B cell (primary cell): ENCODE measurements around the gene CTRB1.

Source experiments
- EZH2 ChIP-seq: IDR thresholded peaks from 2 replicates; pipeline ENCODE4 v1.6.1; 2012; ENCODE audit warnings: borderline replicate concordance, low read depth, mild to moderate bottlenecking, moderate library complexity, low read length; ENCODE audit not compliant: insufficient read depth, poor library complexity, severe bottlenecking
- TF ChIP-seq, protein P1 (sequence below): fragments of 200-600 bp; IDR thresholded peaks from one replicate; pipeline ENCODE4 v1.8.0; 2022; ENCODE audit warnings: antibody characterized with exemption, mild to moderate bottlenecking

GRCh38 chr16:75217389-75217851 is 1.4 kb upstream of the CTRB1 start:
- TF ChIP-seq, protein P1, sequence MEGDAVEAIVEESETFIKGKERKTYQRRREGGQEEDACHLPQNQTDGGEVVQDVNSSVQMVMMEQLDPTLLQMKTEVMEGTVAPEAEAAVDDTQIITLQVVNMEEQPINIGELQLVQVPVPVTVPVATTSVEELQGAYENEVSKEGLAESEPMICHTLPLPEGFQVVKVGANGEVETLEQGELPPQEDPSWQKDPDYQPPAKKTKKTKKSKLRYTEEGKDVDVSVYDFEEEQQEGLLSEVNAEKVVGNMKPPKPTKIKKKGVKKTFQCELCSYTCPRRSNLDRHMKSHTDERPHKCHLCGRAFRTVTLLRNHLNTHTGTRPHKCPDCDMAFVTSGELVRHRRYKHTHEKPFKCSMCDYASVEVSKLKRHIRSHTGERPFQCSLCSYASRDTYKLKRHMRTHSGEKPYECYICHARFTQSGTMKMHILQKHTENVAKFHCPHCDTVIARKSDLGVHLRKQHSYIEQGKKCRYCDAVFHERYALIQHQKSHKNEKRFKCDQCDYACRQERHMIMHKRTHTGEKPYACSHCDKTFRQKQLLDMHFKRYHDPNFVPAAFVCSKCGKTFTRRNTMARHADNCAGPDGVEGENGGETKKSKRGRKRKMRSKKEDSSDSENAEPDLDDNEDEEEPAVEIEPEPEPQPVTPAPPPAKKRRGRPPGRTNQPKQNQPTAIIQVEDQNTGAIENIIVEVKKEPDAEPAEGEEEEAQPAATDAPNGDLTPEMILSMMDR: no peak
- TF ChIP-seq EZH2: no peak
